ENCODE measurements around the gene PHF21B.
"Not testable (repeated sequence)": the region's sequence is repeated elsewhere in the genome, so short reads cannot be mapped to it uniquely, and the experiment has no call there.

The PHF21B gene

DNA sequence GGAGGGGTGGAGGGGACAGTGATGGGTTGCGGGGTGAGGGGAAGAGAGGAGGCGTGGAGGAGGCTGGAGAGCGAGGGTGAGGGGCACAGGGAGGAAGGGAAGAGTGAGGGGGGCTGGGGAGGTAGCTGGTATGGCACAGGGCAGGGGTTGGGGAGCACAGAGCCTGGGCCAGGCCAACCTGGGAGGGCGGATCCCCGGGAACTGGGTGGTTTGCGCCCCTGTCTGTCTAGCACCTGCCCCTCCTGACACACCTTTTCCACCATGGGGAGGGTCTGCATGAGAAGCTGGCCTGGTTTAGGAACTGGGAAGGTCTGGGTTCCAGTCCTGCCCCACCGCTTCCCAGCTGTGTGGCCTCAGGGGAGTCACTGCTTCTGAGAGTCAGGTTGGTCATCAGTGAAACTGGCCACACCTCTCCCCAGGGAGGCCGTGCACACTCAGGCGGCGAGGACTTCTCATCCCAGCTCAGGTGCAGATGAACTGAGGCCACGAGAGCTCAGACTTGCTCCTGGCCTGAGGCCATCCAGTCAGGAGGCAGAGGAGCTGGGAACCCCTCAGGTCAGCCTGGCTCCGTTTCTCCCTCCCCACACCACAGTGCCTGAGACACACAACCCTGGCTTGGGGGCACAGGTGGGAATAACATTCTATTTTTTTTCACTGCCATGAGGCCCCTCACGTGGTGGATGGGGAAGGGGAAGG, 95.6 kb downstream of the PHF21B start:
- no peak for DNase-seq

DNA sequence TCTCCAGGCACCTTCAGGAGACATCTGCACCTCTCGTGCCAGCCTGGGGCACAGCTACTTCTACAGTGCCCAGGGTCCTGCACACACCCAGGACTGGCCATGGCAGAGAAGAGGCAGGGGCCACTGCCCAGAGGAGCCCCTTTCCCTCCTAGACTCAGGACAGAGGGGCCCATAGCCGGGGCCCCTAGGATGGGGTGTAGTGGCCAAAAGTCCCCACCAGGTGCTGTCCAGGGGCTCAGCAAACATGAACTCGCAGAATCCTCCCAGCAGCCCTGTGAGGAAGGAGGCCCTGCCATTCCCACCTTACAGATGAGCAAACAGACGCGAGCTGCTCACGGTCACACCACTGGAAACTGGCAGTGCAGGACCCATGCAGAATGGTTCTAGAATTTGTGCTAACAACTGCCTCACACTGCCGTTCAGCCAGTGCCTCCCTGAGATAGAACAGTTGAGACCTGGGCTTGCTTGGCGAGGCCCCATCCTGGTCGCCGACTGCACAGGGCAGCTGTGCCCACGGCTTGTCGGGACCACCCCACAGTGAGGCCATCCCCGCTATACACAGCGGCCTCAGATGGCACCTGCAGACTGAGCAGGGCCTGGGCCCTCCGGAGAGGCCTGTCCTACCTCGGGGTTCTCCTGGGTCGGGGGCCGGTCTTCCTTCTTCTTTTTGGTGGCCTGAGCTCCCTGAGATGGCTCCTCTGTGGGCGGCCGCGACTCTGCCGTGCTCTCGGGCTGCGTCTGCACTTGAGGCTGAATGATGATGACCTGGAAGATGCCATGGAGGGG, 96.4 kb downstream of the PHF21B start:
- no peak for DNase-seq

DNA sequence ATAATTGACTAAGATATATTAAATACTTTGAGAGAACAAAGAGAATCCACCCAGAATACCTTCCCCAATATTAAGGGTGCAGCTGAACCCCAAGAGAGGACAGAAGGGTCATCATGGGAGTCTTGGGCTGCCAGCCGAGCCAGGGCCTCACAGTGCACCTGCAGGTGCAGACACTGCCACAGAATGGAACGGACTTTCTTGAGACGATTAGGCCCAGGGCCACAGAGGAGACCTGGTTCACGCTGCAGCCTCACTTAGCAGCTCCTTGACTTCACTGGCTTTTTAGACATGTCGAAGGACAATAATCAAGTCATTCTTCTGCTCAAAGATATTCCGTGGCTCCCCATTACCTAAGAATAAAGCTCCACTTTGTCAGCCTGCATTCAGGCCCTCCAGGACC, 100.6 kb downstream of the PHF21B start:
- no peak for DNase-seq

DNA sequence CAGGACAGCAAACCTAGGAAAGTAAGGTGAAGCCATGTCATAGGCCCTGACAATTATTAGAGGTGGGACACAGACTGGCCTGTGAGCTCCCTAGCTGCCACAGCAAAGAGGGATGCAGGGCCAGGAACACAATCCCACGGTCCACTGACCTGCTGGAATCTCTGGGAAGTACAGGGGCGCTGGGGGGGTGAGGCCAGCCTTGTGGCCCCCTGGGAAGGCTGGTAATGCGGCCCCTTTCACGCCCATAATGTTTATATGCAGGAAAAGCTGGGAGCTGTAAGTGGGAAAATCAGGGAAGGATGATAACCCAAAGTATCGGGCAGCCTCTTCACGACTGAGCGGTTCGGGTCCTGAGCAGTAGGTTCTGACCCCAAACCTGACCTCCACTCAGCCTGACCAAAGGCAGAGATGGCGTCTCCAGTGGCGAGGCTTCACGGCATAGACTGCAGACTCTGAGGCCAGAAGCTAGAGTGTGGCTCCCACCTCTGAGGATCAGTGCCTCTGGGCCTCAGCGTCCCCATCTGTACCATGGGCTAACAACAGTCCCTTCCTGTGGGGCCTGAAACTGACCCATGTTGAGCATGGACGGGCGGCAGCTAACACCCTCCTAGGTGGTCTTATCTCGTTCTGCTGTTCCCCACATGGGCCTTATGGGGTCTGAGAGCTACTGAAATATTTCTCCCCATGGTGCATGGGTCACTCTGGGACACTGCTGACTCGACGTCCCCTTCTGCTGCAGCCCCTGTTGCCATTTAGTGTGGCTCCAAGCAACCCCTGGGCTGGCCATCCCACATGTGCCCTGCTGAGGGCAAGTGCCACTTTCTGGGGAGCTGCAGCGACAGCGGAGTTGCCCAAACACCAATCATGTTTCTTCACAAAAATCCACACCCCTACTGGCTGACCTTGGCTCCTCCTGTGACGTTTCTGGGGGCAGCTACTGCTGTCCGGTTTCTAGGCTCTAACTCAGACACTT, 101.8 kb downstream of the PHF21B start:
- DNase-seq: no peak

DNA sequence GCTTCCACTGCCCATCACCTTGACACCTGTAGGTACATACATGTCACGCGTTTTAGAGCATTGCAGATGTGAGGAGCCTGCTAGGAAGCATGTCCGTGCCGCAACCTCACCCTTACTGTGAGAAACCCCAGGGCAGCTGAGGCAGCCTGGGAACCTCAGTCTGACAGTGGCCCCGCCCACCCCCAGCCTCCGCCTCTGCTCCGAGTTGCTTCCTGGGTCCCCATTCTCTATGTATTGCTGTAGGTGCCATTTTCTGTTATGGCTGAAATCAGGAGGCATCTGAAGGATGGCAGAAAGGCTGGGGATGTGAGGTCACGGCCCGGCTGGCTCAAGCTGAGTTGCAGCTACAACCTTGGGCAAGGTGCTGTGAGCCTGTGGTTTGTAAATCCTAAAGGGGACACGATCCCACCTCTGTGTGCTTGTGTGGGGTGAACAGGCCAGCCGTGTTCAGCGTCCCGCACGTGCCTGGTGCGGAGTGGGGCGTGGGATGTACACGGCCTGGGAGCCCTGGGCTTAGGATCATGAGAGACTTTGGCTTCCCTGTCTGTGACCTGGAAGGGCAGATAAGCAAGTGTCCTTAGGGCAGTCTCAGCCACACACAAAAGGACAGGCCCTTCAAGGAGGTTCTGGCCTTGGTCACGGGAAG, 102.7 kb downstream of the PHF21B start:
- DNase-seq: no peak

DNA sequence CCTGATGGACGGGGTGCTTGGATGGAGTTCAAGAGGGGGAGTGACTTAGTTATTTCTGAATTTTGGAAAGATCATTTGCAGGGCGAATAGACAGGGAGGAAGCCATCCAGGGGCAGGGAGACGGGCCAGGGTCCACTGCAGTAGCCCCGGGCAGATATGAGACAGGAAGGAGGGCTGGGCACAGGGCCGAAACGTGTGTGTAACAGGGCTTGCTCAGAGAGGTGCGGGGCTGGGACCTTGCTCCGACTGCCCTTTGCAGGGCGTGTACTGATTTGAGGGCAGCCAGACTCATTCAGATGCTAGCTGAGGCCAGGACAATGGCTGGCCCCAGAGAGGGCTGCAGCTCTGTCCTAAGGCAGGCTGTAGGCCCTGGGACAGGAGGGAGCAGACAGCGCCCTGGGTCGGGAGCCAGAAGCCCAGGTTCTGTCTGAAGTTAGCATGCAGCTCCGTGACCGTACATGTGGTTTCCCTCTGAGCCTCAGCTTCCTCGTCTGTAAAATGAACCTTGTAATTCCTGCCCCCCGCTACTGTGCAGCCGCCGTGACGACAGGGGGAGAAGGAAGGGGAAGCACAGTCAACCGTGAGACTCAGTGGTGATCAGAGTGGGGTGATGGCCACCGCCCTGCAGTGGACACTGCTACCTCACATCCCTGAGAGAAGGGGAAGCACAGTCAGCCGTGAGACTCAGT, 103.4 kb downstream of the PHF21B start:
- DNase-seq: no peak

DNA sequence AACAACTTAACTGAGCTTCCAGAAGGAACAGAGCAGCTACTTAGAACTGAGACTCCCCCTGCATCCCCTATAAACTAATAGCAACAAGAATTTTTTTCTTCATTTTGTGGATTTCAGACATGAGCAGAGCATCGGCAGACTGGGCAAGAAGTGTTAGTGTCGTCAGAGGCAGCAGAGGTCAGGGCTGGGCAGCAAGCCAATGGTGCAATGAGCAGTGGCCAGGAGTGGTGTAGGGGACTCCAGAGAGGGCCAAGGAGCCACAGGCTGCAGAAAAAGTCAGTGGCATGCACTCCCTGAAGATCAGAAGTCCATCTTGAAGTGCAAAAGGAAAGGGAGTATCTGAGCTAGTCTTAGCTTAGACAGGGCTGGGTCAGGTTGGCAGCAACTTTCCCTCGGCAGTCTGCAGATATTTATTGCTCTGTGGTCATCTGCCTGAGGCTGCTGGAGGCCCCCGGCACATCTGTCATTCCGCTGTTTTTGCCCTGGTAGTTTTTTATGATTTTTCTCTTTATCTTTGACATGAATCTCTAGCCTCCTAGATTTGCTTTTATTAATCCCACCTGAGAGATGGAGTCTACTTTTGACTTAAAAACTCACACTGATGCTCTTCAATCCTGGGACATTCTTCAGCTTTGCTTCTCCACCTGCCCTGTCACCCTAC, 105.2 kb downstream of the PHF21B start:
- DNase-seq: not testable (repeated sequence)

DNA sequence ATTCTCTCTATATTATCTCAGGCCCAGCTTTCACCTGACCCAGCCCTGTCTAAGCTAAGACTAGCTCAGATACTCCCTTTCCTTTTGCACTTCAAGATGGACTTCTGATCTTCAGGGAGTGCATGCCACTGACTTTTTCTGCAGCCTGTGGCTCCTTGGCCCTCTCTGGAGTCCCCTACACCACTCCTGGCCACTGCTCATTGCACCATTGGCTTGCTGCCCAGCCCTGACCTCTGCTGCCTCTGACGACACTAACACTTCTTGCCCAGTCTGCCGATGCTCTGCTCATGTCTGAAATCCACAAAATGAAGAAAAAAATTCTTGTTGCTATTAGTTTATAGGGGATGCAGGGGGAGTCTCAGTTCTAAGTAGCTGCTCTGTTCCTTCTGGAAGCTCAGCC, 106.6 kb downstream of the PHF21B start:
- not testable (repeated sequence) for DNase-seq

DNA sequence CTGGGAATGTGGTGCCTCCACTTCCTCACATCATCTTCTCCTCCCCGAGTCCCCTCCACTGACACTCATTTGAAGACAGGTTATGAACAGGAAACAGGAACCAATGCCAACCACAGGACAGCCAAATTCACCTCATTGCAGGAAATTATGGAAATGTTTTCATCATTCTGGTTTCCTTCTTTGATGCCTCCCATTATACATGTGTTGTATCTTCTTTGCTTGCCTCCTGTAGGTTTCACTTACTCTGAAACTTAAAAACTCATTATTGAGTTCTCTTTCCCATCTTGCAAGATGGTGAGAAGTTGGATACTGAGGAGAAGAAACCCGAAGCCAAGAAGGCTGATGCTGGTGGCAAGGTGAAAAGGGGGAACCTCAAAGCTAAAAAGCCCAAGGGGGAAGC, 108.5 kb downstream of the PHF21B start:
- no peak for DNase-seq

DNA sequence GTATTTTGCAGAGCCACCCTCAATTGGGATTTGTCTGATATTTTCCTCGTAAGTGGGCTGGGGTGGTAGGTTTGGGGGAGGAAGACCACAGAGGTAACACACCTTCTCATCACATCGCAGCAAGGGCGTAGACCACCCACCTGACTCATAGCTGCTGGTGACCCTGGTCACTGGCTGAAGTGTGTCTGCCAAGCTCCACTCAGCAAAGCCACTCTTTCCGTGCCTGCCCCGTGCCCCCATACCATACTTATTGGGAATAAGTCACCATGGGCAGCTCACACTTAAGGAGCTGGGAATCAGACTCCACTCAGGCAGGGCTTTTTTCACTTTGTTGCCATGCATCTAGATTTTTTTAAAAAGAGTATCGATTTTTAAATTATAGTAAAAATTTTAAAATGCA, 111.6 kb downstream of the PHF21B start:
- no peak for DNase-seq

DNA sequence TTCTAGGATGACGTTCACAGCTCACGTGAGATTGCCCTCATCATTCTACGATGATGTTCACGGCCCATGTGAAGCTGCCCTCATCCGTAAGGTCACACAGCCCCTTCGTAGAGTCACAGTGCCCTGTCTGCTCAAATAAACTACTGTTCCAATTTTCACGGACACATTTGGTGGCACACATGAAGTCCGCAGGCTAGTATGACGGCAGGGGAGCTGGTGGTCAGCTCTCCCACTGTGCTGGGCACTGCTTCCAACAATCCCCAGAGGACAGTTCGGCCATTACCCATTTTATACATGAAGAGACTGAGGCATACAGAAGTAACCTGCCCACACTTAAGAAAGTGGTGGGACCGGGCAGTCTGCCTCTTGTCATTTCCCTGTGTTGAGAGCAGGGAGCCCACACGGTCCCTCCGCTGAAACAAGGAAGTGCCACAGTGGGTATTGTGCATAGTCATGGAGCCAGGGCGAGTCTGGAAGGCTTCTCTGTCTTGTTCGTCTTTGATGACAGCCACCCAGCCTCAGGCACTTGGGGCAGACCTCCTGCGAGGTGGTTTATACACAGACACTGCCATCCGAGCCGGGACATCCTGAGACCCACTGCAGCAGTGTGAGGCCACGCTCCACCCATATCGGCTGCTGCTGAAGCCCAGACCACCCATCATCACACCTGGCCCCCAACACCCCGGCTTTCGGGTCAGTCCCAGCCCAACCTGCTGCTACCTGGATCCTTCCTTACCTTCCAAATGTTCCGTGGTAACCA, 114.3 kb downstream of the PHF21B start:
- no peak for DNase-seq

DNA sequence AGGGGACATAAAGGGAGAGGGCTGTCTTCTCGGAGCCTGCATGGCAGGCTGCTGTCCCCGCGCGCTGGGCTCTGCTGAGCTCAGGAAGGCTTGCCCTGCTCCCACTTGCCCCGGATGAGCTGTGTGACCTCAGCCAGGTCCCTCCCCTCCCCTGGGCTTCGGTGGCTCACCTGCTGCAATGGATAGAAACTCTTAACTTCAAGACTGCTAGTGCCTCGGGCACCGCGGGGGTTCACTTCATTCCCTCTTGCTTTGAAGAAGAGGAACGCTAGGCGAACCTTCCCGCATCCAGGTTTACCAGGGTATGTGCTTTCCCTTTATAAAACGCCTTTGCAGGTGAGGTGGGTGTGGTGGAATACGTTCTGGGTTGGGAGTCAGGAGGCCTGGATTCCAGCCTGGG, 115.0 kb downstream of the PHF21B start:
- no peak for DNase-seq

DNA sequence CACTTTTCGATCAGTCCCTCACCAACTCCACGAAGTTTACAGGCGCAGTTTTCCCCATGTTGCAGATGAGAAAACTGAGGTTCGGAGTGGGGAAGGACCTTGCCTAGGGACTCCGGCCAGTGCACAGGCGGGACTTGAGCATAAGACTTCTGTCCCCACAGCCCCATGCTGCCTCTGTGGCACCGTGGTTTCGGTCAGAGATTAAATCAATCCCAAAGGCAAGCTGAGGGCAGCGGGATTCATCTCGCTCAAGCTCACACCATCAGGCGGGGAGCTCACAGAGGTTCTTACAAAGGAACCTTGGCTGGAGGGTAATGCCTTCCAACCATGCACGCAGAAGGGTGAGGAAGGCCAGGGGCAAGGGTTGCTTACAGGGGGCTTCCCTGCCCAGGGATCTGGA, 115.5 kb downstream of the PHF21B start:
- no peak for DNase-seq

DNA sequence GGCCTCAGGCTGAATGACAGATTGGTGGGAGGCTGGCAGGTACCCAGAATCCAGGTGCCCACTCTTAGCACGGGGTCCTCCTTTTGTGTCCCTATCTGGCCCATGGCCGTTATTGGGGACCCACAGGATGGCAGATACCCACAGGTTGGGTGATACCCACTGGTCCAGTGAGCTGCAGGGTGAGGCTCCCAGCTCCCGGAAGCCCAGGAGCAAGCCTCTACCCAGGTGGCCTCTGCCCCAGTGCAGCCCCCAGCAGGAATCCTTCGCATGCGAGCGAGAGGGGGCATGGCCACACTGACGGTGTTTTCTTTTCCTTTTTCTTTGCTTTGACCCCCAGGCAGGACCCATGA, 116.1 kb downstream of the PHF21B start:
- no peak for DNase-seq

DNA sequence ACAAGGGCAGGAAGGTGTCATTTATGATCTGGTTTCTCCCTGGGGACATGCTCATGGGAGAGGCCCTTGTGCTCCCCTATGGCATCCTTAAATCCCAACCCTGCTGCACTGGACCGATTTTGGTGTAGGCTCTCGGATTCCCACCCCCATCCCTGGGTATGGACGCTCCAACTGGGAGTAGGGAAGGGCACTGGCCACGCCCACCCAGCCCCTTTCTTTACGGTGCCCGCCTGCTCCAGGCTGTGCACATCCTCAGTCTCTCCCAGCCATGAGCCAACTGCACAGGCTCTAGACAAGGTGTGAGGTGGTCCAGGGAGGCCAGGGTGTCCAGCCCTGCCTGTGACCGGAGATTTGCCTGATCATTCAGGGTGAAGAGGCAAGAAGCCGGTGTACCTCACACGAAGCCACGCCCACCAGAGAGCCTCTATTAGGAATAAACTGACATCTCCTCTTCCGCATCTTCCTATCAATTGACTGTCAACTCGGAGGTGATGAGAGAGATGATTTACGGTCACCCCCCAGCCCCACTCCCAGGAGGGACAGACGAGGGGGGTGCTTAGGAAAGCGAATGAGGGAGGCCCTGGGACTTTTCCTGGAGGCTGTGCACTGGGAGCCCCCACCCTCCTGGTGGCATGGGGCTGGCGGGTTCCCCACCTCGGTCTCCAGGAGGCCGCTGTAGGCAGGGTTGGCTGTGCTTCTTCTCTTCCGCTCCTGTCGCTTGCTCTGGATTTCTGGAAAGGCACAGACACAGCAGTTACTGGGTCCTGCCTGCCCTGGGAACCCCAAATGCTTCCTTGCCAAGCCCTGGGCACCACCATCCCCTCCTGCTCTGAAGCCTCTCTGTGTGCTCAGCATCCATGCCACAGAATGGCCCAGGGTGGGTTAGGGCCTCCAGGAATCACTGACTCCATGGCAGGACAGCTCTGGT, 116.7 kb downstream of the PHF21B start:
- DNase-seq: no peak

DNA sequence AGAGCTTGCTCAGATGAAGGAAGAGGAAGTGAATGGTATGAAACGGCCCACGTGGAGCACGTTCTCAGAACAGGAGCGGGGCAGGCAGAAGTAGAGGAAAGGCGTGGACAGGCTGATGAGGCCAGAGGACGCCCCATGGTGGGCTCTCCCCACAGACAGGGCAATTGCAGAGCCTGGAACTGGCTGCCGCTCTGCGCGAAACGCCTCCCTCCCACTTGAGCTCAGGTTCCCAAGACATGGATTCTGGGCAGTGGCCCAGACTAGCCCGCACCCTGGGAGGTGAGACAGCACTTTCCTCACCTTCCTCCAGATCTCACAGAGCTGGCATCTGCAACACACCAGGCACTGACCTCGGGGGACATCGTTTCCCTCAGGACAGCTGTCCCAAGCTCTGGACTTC, 117.6 kb downstream of the PHF21B start:
- no peak for DNase-seq

DNA sequence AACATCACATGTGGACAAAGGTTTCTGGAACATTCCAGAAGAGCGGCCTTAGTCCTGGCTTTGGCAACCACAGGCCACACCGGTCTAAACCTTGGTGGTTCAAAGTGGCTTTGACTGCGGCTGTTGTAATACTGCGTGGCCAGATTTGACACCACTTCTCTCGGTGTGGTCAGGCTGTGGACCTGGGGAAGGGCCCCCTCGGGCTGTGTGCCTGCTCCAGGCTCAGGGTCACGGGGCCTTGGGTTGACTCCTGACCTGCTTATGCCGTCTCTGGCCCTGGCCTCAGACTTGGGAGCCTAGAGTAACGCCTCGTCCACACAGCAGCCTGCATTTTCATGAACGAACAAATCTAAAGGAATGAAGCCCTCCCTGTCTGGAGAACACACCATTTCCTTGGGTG, 118.0 kb downstream of the PHF21B start:
- no peak for DNase-seq

DNA sequence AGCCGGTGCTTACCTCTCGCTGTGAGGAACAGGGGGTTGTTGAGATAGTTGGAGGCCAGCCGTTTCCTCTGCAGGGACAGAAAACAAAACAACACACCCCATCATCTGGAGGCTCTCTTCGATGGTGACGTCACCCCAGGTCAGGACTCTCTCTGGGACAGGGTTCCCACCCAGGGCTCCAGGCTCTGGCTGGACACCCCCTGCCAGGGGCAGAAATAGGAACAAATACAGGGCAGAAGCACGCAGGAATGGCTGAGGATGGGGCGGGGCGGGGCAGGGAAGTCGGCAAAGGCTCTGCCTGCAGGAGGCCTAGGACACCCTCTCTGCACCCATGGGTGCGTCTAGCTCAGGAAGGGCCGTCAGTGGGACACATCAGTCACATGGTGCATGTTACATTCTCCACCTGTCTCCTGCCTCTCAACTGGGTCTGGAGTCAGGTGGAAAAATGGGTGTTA, 118.5 kb downstream of the PHF21B start:
- no peak for DNase-seq

DNA sequence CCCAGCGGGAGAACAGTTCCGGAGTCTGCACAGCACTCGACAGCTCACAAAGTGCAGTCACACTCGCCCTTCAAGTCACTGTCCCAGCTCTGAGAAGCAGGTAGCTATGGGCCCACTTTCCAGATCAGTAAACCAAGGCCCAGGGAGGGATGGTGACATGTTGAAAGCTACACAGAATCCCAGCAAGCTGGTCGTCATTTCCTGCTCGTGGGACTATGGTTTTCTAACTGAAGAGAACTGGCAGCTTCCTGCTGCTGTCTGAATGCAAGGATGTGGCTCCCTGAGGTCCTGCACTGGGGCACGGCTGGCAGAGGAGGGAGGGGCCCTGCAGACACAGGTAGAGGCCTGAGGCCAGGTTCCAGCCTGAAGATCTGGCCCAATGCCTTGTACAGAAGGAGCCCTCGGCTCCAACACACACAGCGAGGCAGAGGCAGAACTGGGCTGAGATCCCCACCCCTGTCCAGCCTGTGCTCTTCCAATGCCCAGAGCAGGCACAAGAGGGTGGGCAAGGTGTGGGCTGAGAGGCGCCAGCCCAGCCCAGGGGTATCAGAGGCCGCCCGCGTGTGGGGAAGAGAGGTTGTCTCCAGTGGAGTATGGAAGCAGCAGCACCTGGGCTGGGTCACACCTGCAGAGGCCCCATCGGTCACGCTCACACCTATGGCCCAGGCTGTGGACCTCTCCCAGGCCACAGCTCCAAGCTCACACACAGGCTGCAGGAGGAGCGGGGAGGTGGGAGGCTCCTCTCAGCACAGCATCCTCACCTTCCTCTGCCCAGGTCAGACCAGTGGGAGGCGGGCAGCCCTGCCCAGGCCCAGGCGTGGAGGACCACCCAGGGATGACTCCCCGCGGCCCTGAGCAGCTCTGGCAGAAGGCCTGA, 119.2 kb downstream of the PHF21B start:
- no peak for DNase-seq
